GM21737 (cell line): ENCODE results near the gene PTPA.
"Not testable (repeated sequence)": the region's sequence is repeated elsewhere in the genome, so short reads cannot be mapped to it uniquely, and the experiment has no call there.

Experiments used
- ATAC-seq: cut with Tn5 transposase; IDR thresholded peaks from one replicate; pipeline ENCODE4 v1.9.1; 2021; ENCODE audit warnings: mild to moderate bottlenecking, moderate library complexity; ENCODE audit not compliant: unreplicated experiment

The PTPA gene

GRCh38 chr9:129193655-129194054, 82.4 kb downstream of the PTPA start:
- no peak for ATAC-seq

GRCh38 chr9:129194221-129194620, 83.0 kb downstream of the PTPA start:
- no peak for ATAC-seq

- ATAC-seq = no peak
These were observed 84.4 kb downstream of the PTPA start for GRCh38 chr9:129195606-129196005.

- not testable (repeated sequence) for ATAC-seq
These were observed 85.8 kb downstream of the PTPA start for GRCh38 chr9:129197045-129197444.

- ATAC-seq = no peak
These were observed 86.7 kb downstream of the PTPA start for GRCh38 chr9:129197978-129198318.
